K562 treated with DMSO at 1 percent for 4 hours (cell line): ENCODE results near the gene ASPDH. TPM values are rescaled to one million over a fixed set of nuclear protein-coding genes. Genes with fewer than 3 reads are reported as not detected.

Experiments
- total RNA-seq: library from RNA; unstranded; fragments of 300-600 nt; gene quantifications from 2 replicates; pipeline ENCODE4 v1.2.3, GENCODE V29; 2022; ENCODE audit not compliant: insufficient read depth

The ASPDH gene
- total RNA-seq, result 2.8 TPM in 1 of 2 replicates, not detected in the other

DNA sequence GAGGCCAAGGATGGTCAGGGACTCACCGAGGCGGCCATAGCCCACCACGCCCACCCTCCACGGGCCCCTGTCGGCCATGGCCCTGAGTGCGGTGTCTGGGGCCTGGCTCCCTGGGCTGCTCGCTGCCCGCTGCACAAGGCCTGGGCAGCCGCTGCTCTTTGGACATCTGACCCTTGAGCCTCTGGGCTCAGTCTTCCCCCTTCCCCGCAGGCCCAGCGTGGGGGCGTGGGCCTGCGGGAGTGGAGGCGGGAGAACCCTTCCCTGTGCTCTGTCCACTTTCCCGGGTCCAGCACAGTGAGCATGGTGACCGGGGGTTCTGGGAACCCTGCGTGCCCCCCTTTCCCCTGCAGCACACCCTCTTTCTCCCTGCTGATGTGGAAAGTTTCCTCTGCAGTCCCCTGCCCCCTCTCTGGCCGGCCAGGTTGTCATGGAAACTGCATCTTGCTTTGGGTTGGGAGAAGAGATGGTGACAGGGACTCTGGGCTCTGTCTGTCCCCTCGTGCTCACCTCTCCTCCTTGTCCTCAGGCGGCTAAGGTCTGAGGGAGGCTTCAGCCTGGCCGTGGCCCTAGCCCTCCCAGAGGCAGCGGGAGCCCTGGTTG is at the start of gene ASPDH:
TSS of gene ASPDH (minus strand) at position 168 of the 600 bp plus-strand sequence. CDS start at position 78, 90 bp downstream.

DNA sequence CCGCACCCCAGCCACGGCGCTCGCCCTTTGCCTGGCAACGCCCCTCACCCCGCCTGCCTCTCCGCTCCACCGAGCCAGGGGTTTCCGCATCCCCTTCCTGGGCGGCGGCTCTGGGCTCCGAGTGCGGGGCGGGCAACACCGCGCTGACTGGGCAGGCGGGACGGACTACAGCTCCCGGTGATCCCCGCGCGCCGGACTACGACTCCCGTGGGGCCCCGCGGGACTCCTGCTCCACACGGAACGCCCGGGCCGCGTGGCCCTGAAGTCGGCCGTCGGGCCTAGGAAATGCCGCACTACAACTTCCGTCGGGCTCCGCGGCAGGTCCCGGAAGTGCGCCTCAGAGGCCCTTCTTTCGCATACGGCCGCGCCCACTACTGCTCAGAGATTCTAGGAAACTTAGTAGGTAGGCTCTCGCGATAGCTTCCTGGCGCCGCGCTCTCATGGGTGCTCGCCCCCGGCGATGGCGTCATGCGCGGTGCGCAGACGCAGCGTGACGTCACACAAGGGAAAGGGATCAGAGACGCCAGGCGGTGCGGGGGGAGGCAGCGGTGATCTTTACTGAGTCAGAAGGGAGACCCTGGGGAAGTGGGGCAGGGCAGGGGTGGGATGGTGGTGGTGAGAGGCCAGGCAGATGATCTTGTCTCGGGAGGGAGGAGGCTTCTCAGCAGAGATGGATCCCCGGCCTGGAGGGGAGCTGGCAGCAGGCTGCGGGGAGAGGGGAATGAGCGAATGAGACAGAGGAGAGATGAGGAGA is 2.5 kb downstream of the ASPDH start, which contains the start of gene JOSD2:
TSS of gene JOSD2 (minus strand) at position 123 of the 754 bp plus-strand sequence. CDS start 760 bp downstream, outside the sequence.

DNA sequence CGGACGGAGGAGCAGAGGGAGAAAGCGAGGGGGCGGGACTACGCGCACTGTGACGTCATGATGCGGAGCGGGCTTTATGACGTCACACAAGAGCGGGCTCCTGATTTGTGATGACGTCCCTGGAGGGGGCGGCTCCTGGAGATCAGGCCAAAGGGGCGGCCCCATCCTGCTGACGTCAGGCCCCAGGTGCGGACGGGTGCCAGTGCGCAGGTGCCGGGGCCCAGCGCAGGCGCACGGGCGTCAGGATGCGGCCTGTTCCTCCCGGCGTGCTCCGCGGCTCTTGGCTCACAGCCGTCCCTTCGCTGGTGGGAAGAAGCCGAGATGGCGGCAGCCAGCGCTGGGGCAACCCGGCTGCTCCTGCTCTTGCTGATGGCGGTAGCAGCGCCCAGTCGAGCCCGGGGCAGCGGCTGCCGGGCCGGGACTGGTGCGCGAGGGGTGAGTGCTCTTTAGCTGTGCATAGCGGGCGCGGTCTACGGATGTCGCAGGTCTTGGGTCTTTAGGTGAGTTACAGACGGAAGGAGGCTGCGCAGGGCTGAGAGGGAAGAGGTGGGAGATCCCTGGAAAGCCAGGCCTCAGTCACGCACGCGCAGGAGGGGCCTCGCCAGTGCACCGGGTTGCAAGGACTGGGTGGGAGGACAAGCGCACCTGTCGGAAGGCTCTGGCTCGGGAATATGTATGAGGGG is 37.3 kb downstream of the ASPDH start, which contains the start of the genes EMC10 and GARIN5A:
TSS of gene EMC10 (plus strand) at position 284 of the 683 bp plus-strand sequence. CDS start at position 322, 38 bp downstream.
TSS of gene GARIN5A (minus strand) at position 625 of the 683 bp plus-strand sequence. CDS start at position 165, 460 bp downstream.

Other genes starting within 250 kb of the ASPDH start
- gene KCNC3, start 184.5 kb downstream of the ASPDH start, total RNA-seq, result 4.1 and 10.0 TPM in 2 replicates
- 1.0 and 1.5 TPM in 2 replicates for gene NAPSA, start 148.3 kb downstream of the ASPDH start, total RNA-seq
- 66.0 and 68.6 TPM in 2 replicates for gene NR1H2, start 137.5 kb downstream of the ASPDH start, total RNA-seq
- gene POLD1, start 129.6 kb downstream of the ASPDH start, total RNA-seq, result 234 and 239 TPM in 2 replicates
- 1.0 and 2.9 TPM in 2 replicates for gene SPIB, start 95.0 kb downstream of the ASPDH start, total RNA-seq
- not detected in 2 replicates for gene MYBPC2, start 81.0 kb downstream of the ASPDH start, total RNA-seq
- 61.9 and 66.2 TPM in 2 replicates for gene EMC10, start 37.4 kb downstream of the ASPDH start, total RNA-seq
- gene GARIN5A, start 37.1 kb downstream of the ASPDH start, total RNA-seq, result 2.1 and 3.8 TPM in 2 replicates
- gene JOSD2, start 2.7 kb downstream of the ASPDH start, total RNA-seq, result 4.8 and 9.5 TPM in 2 replicates
- 6.0 and 7.0 TPM in 2 replicates for gene LRRC4B, start 54.5 kb upstream of the ASPDH start, total RNA-seq
- 1.0 and 4.2 TPM in 2 replicates for gene SYT3, start 126.0 kb upstream of the ASPDH start, total RNA-seq
- gene C19orf81, start 135.5 kb upstream of the ASPDH start, total RNA-seq, result 31.6 and 52.6 TPM in 2 replicates
- 2.3 and 3.8 TPM in 2 replicates for gene SHANK1, start 205.9 kb upstream of the ASPDH start, total RNA-seq
- gene CLEC11A, start 209.5 kb upstream of the ASPDH start, total RNA-seq, result 130 and 141 TPM in 2 replicates